ENCODE measurements around the gene CHL1. TPM values are rescaled to one million over a fixed set of nuclear protein-coding genes. Genes with fewer than 3 reads are reported as not detected.

The CHL1 gene
- total and polyA plus RNA-seq, 2 donors (not counting 1 experiment from before 2014, with no cell fraction given): 0.01 to 0.33 TPM

DNA sequence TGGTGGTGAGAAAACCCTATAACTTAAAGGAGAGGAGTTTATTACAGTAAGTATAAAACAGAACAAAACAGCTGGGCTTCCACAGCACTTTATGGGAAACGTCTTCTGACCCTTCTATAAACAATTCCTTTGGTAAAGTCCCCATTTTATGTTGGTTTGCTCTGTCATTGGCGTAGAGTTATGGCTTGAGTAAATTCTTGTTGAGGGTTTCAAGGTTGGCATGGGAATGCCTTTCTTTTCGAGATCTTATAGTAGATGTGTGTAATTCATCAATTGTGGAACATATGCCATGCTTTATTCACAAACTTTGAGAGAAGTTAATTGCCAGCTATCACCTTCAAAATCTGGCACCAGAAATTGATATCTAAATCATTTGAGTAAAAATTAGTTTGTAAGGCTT lies 11.6 kb upstream of the CHL1 start:
- Histone ChIP-seq H3K9me3 (ENCODE audit: control insufficient read depth, insufficient read depth, low read depth, low read length) (no peaks in the 10 kb centered on the region), H3K27me3 (ENCODE audit: control insufficient read depth, insufficient read depth, low read length) (no peaks in the 10 kb centered on the region), H2AFZ (ENCODE audit: low read length) (no peak overlapping the region), H3K79me2 (ENCODE audit: control insufficient read depth, insufficient read depth, low read length) (no peaks in the 10 kb centered on the region), H3K4me2 (ENCODE audit: extremely low read depth, insufficient read depth, low read length) (no peak overlapping the region), H3K9ac (ENCODE audit: insufficient read depth, low read length) (no peak overlapping the region), H3K4me3 (replicated peaks in 1 of 4; ENCODE audit: control extremely low read depth in 1 of 4, insufficient read depth in 1 of 4, low read depth in 3 of 4, low read length in 4 of 4) (no peak overlapping the region), H3K4me1 (ENCODE audit: control insufficient read depth, extremely low read depth, insufficient read depth, low read length) (no peaks in the 10 kb centered on the region), H3K36me3 (ENCODE audit: control insufficient read depth, insufficient read depth, low read length) (no peaks in the 10 kb centered on the region), H4K20me1 (ENCODE audit: control insufficient read depth, extremely low read depth, insufficient read depth, low read length) (peaks cover 1% of the 10 kb centered on the region), H3K27ac (ENCODE audit: insufficient read depth, low read length) (no peak overlapping the region)
- no peak for DNase-seq (ENCODE audit: low read depth in 2 of 2)
- TF ChIP-seq EZH2 (IDR thresholded peaks at IDR 0.05; ENCODE audit: low read length, missing control alignments): no peak
- TF ChIP-seq, protein P1, sequence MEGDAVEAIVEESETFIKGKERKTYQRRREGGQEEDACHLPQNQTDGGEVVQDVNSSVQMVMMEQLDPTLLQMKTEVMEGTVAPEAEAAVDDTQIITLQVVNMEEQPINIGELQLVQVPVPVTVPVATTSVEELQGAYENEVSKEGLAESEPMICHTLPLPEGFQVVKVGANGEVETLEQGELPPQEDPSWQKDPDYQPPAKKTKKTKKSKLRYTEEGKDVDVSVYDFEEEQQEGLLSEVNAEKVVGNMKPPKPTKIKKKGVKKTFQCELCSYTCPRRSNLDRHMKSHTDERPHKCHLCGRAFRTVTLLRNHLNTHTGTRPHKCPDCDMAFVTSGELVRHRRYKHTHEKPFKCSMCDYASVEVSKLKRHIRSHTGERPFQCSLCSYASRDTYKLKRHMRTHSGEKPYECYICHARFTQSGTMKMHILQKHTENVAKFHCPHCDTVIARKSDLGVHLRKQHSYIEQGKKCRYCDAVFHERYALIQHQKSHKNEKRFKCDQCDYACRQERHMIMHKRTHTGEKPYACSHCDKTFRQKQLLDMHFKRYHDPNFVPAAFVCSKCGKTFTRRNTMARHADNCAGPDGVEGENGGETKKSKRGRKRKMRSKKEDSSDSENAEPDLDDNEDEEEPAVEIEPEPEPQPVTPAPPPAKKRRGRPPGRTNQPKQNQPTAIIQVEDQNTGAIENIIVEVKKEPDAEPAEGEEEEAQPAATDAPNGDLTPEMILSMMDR (conservative IDR thresholded peaks at IDR 0.05 in 1 of 2, IDR thresholded peaks at IDR 0.05 in 1 of 2; ENCODE audit: low read depth in 1 of 2, low read length in 2 of 2): no peak

DNA sequence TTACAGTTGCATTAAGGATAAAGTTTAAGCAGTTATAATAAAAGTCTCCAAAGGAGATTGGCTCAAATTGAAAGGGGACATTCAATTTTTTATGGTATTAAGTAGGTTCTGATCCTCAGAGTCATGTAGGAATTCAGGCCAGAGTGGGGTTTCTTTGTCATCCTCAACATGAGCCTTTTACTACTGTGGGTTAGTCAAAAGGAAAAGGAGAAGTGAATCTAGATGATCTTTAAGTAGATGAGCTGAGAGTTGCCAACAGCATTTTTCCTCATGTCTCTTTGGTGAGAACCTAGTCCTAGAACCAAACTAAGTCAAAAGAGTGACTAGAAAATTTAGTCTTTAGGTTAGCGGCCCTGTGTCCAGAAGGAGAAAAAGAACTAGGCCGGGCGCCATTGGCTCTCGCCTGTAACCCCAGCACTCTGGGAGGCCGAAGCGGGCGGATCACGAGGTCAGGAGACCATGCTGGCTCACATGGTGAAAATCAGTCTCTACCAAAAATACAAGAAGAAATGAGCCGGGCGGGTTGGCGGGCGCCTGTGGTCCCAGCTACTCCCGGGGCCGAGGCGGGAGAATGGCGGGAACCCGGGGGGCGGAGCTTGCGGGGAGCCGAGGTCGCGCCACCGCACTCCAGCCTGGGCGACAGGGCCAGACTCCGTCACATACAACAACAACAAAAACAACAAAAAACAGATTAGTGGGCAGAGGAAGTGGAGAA lies 4.2 kb upstream of the CHL1 start:
- no peak overlapping the region for H3K4me2 ChIP-seq (ENCODE audit: extremely low read depth, insufficient read depth, low read length)
- no peaks in the 10 kb centered on the region for H3K4me1 ChIP-seq (ENCODE audit: control insufficient read depth, extremely low read depth, insufficient read depth, low read length)
- no peak overlapping the region for H3K27ac ChIP-seq (ENCODE audit: insufficient read depth, low read length)
- no peaks in the 10 kb centered on the region for H3K27me3 ChIP-seq (ENCODE audit: control insufficient read depth, insufficient read depth, low read length)
- H3K9ac ChIP-seq (ENCODE audit: insufficient read depth, low read length): no peak overlapping the region
- H3K79me2 ChIP-seq (ENCODE audit: control insufficient read depth, insufficient read depth, low read length): no peaks in the 10 kb centered on the region
- H4K20me1 ChIP-seq (ENCODE audit: control insufficient read depth, extremely low read depth, insufficient read depth, low read length): no peaks in the 10 kb centered on the region
- no peak overlapping the region for H3K4me3 ChIP-seq (replicated peaks in 1 of 4; ENCODE audit: control extremely low read depth in 1 of 4, insufficient read depth in 1 of 4, low read depth in 3 of 4, low read length in 4 of 4)
- no peak for TF ChIP-seq EZH2 (IDR thresholded peaks at IDR 0.05; ENCODE audit: low read length, missing control alignments)
- TF ChIP-seq, protein P1 (conservative IDR thresholded peaks at IDR 0.05 in 1 of 2, IDR thresholded peaks at IDR 0.05 in 1 of 2; ENCODE audit: low read depth in 1 of 2, low read length in 2 of 2): no peak
- no peak overlapping the region for H2AFZ ChIP-seq (ENCODE audit: low read length)
- H3K9me3 ChIP-seq (ENCODE audit: control insufficient read depth, insufficient read depth, low read depth, low read length): no peaks in the 10 kb centered on the region
- H3K36me3 ChIP-seq (ENCODE audit: control insufficient read depth, insufficient read depth, low read length): no peaks in the 10 kb centered on the region
- no peak for DNase-seq (ENCODE audit: low read depth in 2 of 2)

DNA sequence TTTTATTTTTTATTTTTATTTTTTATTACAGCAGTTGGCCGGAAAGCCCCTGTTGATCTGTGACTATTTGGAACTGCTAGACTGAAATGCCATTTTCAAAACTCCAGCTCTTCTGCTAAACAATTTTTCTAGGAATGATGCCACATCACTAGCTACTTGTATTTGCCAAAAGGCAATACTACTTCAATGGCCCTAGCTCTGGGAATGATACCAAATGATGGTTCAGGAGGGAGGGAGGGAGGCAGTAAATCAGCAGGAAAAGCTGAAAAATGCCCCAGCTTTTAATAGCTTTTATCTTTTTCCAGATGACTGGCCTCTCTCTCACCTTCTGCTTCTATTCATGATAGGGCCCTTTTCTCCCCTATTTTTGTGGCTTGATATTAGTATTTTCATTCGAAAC lies 2.6 kb upstream of the CHL1 start:
- Histone ChIP-seq H3K36me3 (ENCODE audit: control insufficient read depth, insufficient read depth, low read length) (no peaks in the 10 kb centered on the region), H3K4me3 (replicated peaks in 1 of 4; ENCODE audit: control extremely low read depth in 1 of 4, insufficient read depth in 1 of 4, low read depth in 3 of 4, low read length in 4 of 4) (no peak overlapping the region), H3K79me2 (ENCODE audit: control insufficient read depth, insufficient read depth, low read length) (no peaks in the 10 kb centered on the region), H3K9me3 (ENCODE audit: control insufficient read depth, insufficient read depth, low read depth, low read length) (no peaks in the 10 kb centered on the region), H2AFZ (ENCODE audit: low read length) (no peak overlapping the region), H3K9ac (ENCODE audit: insufficient read depth, low read length) (no peak overlapping the region), H3K27ac (ENCODE audit: insufficient read depth, low read length) (no peak overlapping the region), H3K27me3 (ENCODE audit: control insufficient read depth, insufficient read depth, low read length) (no peaks in the 10 kb centered on the region), H3K4me2 (ENCODE audit: extremely low read depth, insufficient read depth, low read length) (no peak overlapping the region), H4K20me1 (ENCODE audit: control insufficient read depth, extremely low read depth, insufficient read depth, low read length) (no peaks in the 10 kb centered on the region), H3K4me1 (ENCODE audit: control insufficient read depth, extremely low read depth, insufficient read depth, low read length) (no peaks in the 10 kb centered on the region)
- DNase-seq (ENCODE audit: low read depth in 2 of 2): no peak
- TF ChIP-seq, protein P1 (conservative IDR thresholded peaks at IDR 0.05 in 1 of 2, IDR thresholded peaks at IDR 0.05 in 1 of 2; ENCODE audit: low read depth in 1 of 2, low read length in 2 of 2): no peak
- TF ChIP-seq EZH2 (IDR thresholded peaks at IDR 0.05; ENCODE audit: low read length, missing control alignments): no peak

All from fibroblast of lung (primary cell).